GM21619 (cell line): ENCODE measurements around the gene IL36A.

Experiments used
- ATAC-seq: cut with Tn5 transposase; IDR thresholded peaks from one replicate; pipeline ENCODE4 v1.9.1; 2021; ENCODE audit not compliant: unreplicated experiment

The IL36A gene

GRCh38 chr2:113002677-113003076 lies 2.6 kb upstream of the IL36A start:
- ATAC-seq = no peak

- ATAC-seq = no peak
These were observed 2.0 kb downstream of the IL36A start for GRCh38 chr2:113007250-113007649.

GRCh38 chr2:113009622-113010021 lies 4.4 kb downstream of the IL36A start:
- ATAC-seq = no peak

GRCh38 chr2:113010088-113010487 lies 4.8 kb downstream of the IL36A start:
- no peak for ATAC-seq

GRCh38 chr2:113011108-113011507 lies 5.8 kb downstream of the IL36A start:
- ATAC-seq = no peak

GRCh38 chr2:113012436-113013335 lies 7.4 kb downstream of the IL36A start:
- ATAC-seq = no peak

GRCh38 chr2:113013336-113013661 lies 8.0 kb downstream of the IL36A start:
- no peak for ATAC-seq

- no peak for ATAC-seq
These were observed 8.8 kb downstream of the IL36A start for GRCh38 chr2:113014067-113014466.

GRCh38 chr2:113015042-113015441 lies 9.8 kb downstream of the IL36A start:
- no peak for ATAC-seq

GRCh38 chr2:113015655-113016054 lies 10.4 kb downstream of the IL36A start:
- ATAC-seq = no peak

- ATAC-seq = no peak
These were observed 13.2 kb downstream of the IL36A start for GRCh38 chr2:113018509-113018908.

GRCh38 chr2:113021312-113021711 lies 16.1 kb downstream of the IL36A start:
- no peak for ATAC-seq

GRCh38 chr2:113024764-113025163 lies 19.5 kb downstream of the IL36A start:
- ATAC-seq = no peak

GRCh38 chr2:113025737-113026136 lies 20.5 kb downstream of the IL36A start:
- ATAC-seq = no peak

- no peak for ATAC-seq
These were observed 22.4 kb downstream of the IL36A start for GRCh38 chr2:113027691-113028090.

GRCh38 chr2:113028112-113028511 lies 22.9 kb downstream of the IL36A start:
- ATAC-seq = no peak

- ATAC-seq = no peak
These were observed 27.5 kb downstream of the IL36A start for GRCh38 chr2:113032737-113033136.

- ATAC-seq = no peak
These were observed 28.8 kb downstream of the IL36A start for GRCh38 chr2:113034016-113034415.

- no peak for ATAC-seq
These were observed 31.5 kb downstream of the IL36A start for GRCh38 chr2:113036763-113037162.

GRCh38 chr2:113038291-113038690 lies 33.0 kb downstream of the IL36A start:
- no peak for ATAC-seq

- no peak for ATAC-seq
These were observed 33.9 kb downstream of the IL36A start for GRCh38 chr2:113039158-113039557.

GRCh38 chr2:113039719-113040118 lies 34.5 kb downstream of the IL36A start:
- ATAC-seq = no peak

- ATAC-seq = no peak
These were observed 36.6 kb downstream of the IL36A start for GRCh38 chr2:113041871-113042270.
